Muscle of leg (tissue), 11 donors: ENCODE data around the gene PGM5. TPM values are rescaled to one million over a fixed set of nuclear protein-coding genes. Genes with fewer than 3 reads are reported as not detected.
A peak's percentile ranks its signal among the peaks of the same experiment; 100 is the strongest.

Experiments
- DNase-seq: peaks from one replicate; pipeline ENCODE4 v3.0.0; 2013
- H3K27ac ChIP-seq: one replicate; pipeline ENCODE4 v1.5.1; 2013; ENCODE audit warnings: mild to moderate bottlenecking, low read length, control low read depth
- H3K27me3 ChIP-seq: one replicate; pipeline ENCODE4 v1.6.1; 2013; ENCODE audit warnings: low read length; ENCODE audit not compliant: control insufficient read depth, insufficient read depth
- H3K36me3 ChIP-seq: one replicate; pipeline ENCODE4 v1.6.1; 2013; ENCODE audit warnings: low read length; ENCODE audit not compliant: control insufficient read depth, insufficient read depth
- H3K4me1 ChIP-seq: one replicate; pipeline ENCODE4 v1.6.1; 2013; ENCODE audit warnings: low read length; ENCODE audit not compliant: control insufficient read depth, insufficient read depth
- H3K4me3 ChIP-seq: one replicate; pipeline ENCODE4 v1.5.1; 2013; ENCODE audit warnings: low read length, control low read depth
- H3K9me3 ChIP-seq: replicated peaks from 2 replicates; pipeline ENCODE4 v1.6.1; 2013; ENCODE audit warnings: low read depth, low read length; ENCODE audit not compliant: control insufficient read depth
- WGBS: methylation state at CpG from one replicate; pipeline ENCODE4 v1.1.5; 2013; ENCODE audit warnings: missing lambda C conversion rate; ENCODE audit not compliant: insufficient coverage; 5-methylcytosine and 5-hydroxymethylcytosine counted together
- polyA plus RNA-seq, 8 donors: library from polyadenylated mRNA; unstranded; fragments of 120-200 nt; gene quantifications; one replicate each; pipeline versions ENCODE4 v1.2.1 to v1.2.3, GENCODE V29; 2013; ENCODE audit warnings: inconsistent platforms in 1 of 8, low replicate concordance in 1 of 8; ENCODE audit not compliant: insufficient read length in 8 of 8, insufficient read depth in 1 of 8
- total RNA-seq: library from RNA; stranded (reverse); fragments of 120-200 nt; gene quantifications from one replicate; pipeline ENCODE4 v1.2.4, GENCODE V29; 2013

Gene PGM5
- total and polyA plus RNA-seq, 9 donors = 40.1 to 61.2 (median 49.9) TPM

DNA sequence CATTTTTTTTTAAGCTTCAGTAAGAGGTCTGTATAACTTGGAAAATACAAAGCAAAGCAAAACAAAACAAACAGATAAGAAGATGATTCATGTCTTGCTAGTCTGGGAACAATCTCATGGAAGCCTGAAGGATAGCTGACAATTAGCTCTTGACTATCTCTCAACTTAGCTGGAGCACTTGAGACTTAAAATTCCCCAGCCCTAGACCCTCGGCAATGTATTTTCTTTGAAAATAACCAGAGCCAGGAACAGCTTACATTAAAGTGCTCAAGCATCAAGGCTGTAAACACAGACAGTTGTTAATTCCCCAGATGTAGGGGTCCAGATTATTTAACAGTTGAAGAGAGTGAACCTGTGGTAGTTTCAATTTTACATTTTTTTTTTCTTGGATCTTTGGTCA is 101.4 kb downstream of the PGM5 start:
- Histone ChIP-seq H3K27ac (no peak overlapping the region), H3K4me3 (no peak overlapping the region), H3K27me3 (no peaks in the 10 kb centered on the region), H3K4me1 (peaks cover 2% of the 10 kb centered on the region), H3K36me3 (no peaks in the 10 kb centered on the region), H3K9me3 (no peaks in the 10 kb centered on the region)
- no peak for DNase-seq
- WGBS = no CpG with 5 or more reads among the region's 1 CpG

DNA sequence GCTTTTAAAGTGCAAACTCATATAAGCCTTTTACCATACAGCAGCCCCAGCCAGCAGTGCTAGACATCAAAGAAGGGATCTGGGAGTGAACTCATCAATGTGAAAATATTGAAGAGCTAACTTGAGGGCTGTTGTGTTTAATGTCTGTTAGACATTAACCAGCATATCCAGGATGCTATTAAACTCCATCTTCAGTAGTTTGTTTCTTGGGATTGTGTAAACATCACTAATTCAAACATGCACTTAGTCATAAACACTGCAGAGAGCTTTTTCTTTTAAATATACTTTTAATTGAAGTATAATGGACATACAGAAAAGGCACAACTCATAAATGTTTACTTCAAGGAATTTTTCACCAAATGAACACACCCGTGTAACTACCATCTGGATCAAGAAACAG is 102.5 kb downstream of the PGM5 start:
- no peaks in the 10 kb centered on the region for H3K9me3 ChIP-seq
- H3K27me3 ChIP-seq = no peaks in the 10 kb centered on the region
- no CpG with 5 or more reads among the region's 1 CpG for WGBS
- no peak overlapping the region for H3K27ac ChIP-seq
- H3K36me3 ChIP-seq = no peaks in the 10 kb centered on the region
- peaks cover 2% of the 10 kb centered on the region for H3K4me1 ChIP-seq
- no peak for DNase-seq
- no peak overlapping the region for H3K4me3 ChIP-seq

DNA sequence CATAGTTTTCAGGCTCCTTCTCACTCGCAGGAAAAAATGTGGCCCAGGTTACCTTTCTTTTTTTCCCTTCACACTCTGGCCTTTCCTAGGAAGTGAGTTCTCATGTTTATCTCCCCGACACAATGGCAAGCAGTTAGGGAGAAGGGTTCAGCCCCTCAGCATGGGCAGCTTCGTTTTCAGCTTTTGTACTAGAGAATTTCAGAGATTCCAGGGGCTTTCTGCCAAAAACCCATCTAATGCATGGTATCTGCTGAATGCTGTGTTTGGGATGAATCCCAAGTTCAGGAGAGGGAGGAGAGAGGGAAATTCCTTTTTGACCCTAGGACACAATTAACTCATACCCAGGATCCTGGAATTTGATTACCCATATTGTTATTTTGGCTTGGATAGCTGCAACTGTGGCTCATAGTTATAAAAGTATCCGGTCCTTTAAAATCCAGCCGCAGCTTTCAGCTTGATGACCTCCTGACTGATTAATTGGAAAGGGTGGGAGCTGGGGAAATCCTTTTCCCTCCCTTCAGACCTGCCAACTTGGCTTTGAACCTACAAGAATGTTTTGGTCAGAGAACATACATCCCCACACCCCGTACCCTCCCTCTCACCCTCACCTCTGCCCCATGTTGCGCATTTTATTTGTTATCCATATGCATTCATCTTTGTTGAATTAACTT is 105.8 kb downstream of the PGM5 start:
- H3K4me1 ChIP-seq = no peaks in the 10 kb centered on the region

DNA sequence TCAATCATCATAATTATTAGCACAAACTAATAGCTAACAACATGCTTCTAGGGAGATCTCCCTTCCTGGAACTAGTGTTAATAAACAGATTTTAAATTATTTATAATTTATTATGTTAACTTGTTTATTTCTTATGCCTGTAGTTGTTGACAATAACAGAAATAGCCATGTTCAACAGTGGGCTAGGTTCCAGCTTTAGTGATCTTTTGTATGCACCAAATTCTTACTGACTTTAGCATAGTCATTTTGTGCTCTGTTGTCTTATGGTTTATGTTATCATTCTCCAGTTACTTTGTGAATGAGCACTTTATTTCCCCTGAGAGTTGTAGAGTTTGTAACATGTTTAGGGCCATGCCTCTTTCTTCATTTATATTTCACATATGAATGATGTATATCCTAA is 113.7 kb downstream of the PGM5 start:
- H3K27ac ChIP-seq = no peak overlapping the region
- H3K4me3 ChIP-seq = no peak overlapping the region
- H3K36me3 ChIP-seq = no peaks in the 10 kb centered on the region
- no peaks in the 10 kb centered on the region for H3K4me1 ChIP-seq
- no peaks in the 10 kb centered on the region for H3K9me3 ChIP-seq
- H3K27me3 ChIP-seq = no peaks in the 10 kb centered on the region
- no peak for DNase-seq

More for the DNA sequence above, 105.8 kb downstream of the PGM5 start:
- no peaks in the 10 kb centered on the region for H3K9me3 ChIP-seq
- H3K4me3 ChIP-seq = no peak overlapping the region
- H3K27me3 ChIP-seq = no peaks in the 10 kb centered on the region
- WGBS = 49% methylated on average over 3 of the region's 7 CpGs
- H3K27ac ChIP-seq = no peak overlapping the region
- H3K36me3 ChIP-seq = no peaks in the 10 kb centered on the region
- DNase-seq = peak; percentile 31

DNA sequence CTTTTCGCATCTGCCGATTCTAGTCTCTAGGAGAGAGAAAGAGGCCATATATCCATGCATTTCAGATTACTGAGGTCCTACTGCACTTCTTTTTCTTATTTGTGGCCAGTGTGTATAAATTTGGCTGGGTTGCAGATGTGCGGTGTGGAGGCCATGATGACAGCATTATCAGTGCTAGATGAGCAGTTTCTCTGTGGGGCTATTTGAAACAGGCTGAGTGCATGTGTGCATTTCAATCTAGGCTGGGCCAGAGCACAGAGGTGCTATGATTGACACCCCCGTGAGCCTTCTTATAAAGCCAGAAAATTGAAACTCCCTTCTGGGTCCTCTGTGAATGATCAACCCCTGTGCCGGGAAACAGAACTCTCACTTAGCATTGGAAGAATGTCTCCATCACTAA is 114.2 kb downstream of the PGM5 start:
- no peaks in the 10 kb centered on the region for H3K36me3 ChIP-seq
- H3K27ac ChIP-seq = no peak overlapping the region
- DNase-seq = no peak
- H3K4me1 ChIP-seq = no peaks in the 10 kb centered on the region
- H3K4me3 ChIP-seq = no peak overlapping the region
- no peaks in the 10 kb centered on the region for H3K27me3 ChIP-seq
- 72% methylated on average over 2 of the region's 5 CpGs for WGBS
- H3K9me3 ChIP-seq = no peaks in the 10 kb centered on the region

DNA sequence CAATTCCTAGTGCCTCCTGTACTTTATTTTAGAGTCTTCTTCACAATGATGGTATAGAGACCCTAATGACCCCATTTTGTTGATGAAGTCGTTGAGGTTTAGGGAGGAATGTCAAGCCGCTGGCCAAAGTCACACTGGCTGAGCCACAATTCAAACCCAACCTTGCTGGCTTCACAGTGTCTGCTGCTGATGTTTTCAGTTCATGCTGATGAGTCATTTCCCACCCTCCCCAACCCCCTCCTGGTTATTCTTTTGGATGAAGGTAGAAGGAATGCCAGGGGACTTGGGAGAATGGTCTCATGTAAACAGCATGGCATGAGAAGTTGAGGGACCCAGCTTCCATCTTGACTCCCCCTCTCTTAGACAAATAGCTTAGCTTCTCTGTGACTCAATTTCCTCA is 115.7 kb downstream of the PGM5 start:
- no CpG with 5 or more reads among the region's 2 CpGs for WGBS

DNA sequence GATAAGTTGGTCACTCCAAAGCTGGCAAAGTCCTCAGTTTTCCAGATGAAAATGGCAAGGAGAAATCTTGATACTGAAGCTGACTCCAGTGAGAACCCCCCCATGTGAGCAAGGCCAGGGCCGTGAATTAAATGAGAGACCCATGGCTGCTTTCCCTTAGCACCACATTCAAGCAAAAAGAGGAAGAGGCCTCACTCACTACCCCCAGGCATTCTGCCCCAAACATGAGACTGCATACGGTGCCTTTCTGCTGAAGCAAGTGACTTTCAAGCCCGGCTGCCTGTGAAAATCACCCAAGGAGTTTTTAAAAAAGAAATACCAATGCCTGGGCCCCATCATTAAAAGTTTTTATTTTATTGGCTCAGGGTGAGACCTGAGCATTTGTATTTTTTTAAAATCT is 117.4 kb downstream of the PGM5 start:
- H3K4me3 ChIP-seq = no peak overlapping the region
- DNase-seq = no peak
- no peaks in the 10 kb centered on the region for H3K36me3 ChIP-seq
- no peaks in the 10 kb centered on the region for H3K4me1 ChIP-seq
- H3K27me3 ChIP-seq = no peaks in the 10 kb centered on the region
- H3K9me3 ChIP-seq = no peaks in the 10 kb centered on the region
- no CpG with 5 or more reads among the region's 3 CpGs for WGBS
- no peak overlapping the region for H3K27ac ChIP-seq

More for the DNA sequence above, 115.7 kb downstream of the PGM5 start:
- Histone ChIP-seq H3K9me3 (no peaks in the 10 kb centered on the region), H3K27ac (no peak overlapping the region), H3K27me3 (no peaks in the 10 kb centered on the region), H3K4me3 (no peak overlapping the region), H3K4me1 (no peaks in the 10 kb centered on the region), H3K36me3 (no peaks in the 10 kb centered on the region)
- DNase-seq = no peak

DNA sequence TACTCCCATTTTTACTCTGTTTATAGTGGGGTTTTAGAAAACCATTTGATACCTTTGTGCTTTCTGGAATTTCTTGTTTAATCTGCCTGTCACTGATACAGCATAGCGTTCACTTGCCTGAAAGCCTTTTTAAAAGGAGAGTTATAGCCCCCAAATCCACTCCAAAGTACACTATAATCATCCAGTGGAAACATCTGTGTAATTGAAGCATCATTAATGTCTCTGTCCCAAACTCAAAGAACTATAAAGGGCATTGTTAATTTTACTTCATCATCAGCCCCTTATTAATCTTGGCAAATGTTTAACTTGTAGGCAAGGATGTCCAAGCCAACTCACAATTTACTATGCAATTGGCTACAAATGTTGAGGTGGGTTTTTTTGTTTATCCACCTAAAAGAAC is 120.0 kb downstream of the PGM5 start:
- Histone ChIP-seq H3K4me3 (no peak overlapping the region), H3K4me1 (no peaks in the 10 kb centered on the region), H3K36me3 (peaks cover 6% of the 10 kb centered on the region), H3K27me3 (no peaks in the 10 kb centered on the region), H3K9me3 (no peaks in the 10 kb centered on the region), H3K27ac (no peak overlapping the region)
- no peak for DNase-seq
- WGBS = no CpG with 5 or more reads among the region's 1 CpG

DNA sequence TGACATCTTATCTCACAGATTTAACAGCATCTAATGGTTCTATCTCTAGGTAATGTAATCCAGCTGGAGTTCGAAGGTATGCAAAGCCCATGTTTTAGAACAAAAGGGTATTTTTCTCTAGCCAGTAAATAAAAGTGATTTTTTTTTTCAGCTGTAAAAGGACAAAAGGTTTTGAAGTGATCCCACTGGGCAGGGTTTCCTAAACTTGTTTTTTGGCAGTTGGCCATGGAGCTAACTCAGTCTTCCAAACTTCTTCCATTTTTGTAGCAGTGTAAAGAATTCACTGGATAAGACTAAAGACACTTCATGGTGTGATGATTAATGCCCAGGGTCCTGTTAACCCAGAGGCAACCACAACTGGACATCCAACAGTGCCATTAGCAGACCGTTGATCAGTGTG is 120.4 kb downstream of the PGM5 start:
- Histone ChIP-seq H3K4me1 (no peaks in the 10 kb centered on the region), H3K27me3 (no peaks in the 10 kb centered on the region), H3K4me3 (no peak overlapping the region), H3K9me3 (no peaks in the 10 kb centered on the region), H3K27ac (no peak overlapping the region), H3K36me3 (peaks cover 6% of the 10 kb centered on the region)
- WGBS = no CpG with 5 or more reads among the region's 2 CpGs
- DNase-seq = peak; percentile 52

DNA sequence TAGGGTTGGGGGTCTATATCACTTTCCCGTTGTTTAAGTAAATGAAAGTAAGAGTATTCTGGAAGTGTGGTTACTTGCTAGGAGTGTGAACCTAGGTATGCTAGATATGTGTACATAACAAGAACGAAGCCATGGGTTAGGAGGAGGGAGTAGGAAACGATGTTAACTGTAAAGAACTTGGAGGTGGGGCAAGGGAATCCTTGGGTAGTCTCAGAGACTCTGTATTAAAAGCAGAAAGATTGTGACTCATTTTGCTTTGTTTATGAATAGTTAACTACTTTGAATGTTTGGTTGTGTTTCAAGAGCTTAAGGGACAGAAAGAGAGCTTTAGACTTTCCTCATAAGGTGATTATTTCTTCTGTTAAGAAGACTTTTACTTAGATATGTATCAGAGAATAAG is 124.4 kb downstream of the PGM5 start:
- H3K27me3 ChIP-seq = no peaks in the 10 kb centered on the region
- H3K27ac ChIP-seq = no peak overlapping the region
- DNase-seq = no peak
- no peaks in the 10 kb centered on the region for H3K4me1 ChIP-seq
- H3K9me3 ChIP-seq = peaks cover 5% of the 10 kb centered on the region
- WGBS = 56% methylated on average over 3 of the region's 3 CpGs
- H3K4me3 ChIP-seq = no peak overlapping the region
- peaks cover 18% of the 10 kb centered on the region for H3K36me3 ChIP-seq

DNA sequence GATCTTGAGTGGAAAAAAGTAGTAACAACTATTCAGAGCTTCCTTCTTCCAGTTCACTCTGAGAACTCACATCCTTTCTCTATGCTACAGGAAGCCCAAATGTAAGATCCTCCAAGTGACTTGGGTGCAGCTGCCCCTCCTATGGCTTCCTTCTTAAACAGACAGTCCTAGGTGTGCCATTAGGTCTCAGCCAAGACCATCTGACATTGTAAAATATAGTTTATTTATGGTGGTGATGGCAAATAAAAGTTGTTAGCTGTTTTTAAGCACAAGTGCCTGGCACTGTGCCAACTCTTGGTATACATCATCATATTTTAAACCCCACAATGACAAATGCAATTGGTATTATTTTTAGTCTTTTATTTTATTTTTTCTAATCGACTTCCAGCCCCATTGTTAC is 126.1 kb downstream of the PGM5 start:
- H3K4me1 ChIP-seq = no peaks in the 10 kb centered on the region
- peak; percentile 39 for DNase-seq
- no peak overlapping the region for H3K4me3 ChIP-seq
- peaks cover 14% of the 10 kb centered on the region for H3K9me3 ChIP-seq
- H3K36me3 ChIP-seq = peaks cover 19% of the 10 kb centered on the region
- H3K27ac ChIP-seq = peak overlapping the region; percentile 52
- no peaks in the 10 kb centered on the region for H3K27me3 ChIP-seq
- WGBS = no CpG with 5 or more reads among the region's 1 CpG
